NCI-H128 (cell line): ENCODE results near the gene NPPC.
"Not testable (repeated sequence)": the region's sequence is repeated elsewhere in the genome, so short reads cannot be mapped to it uniquely, and the experiment has no call there.

Experiments
- DNase-seq: peaks from one replicate; lab custom pipeline; 2025; ENCODE audit not compliant: unreplicated experiment; lab: John Stamatoyannopoulos, UW

Gene NPPC

GRCh38 chr2:231922311-231923009, 3.7 kb downstream of the NPPC start:
- DNase-seq = no peak

GRCh38 chr2:231920795-231921194, 5.4 kb downstream of the NPPC start:
- DNase-seq = no peak

- no peak for DNase-seq
Observed at GRCh38 chr2:231920366-231920765, 5.8 kb downstream of the NPPC start.

GRCh38 chr2:231919341-231920035, 6.7 kb downstream of the NPPC start:
- no peak for DNase-seq

DNA sequence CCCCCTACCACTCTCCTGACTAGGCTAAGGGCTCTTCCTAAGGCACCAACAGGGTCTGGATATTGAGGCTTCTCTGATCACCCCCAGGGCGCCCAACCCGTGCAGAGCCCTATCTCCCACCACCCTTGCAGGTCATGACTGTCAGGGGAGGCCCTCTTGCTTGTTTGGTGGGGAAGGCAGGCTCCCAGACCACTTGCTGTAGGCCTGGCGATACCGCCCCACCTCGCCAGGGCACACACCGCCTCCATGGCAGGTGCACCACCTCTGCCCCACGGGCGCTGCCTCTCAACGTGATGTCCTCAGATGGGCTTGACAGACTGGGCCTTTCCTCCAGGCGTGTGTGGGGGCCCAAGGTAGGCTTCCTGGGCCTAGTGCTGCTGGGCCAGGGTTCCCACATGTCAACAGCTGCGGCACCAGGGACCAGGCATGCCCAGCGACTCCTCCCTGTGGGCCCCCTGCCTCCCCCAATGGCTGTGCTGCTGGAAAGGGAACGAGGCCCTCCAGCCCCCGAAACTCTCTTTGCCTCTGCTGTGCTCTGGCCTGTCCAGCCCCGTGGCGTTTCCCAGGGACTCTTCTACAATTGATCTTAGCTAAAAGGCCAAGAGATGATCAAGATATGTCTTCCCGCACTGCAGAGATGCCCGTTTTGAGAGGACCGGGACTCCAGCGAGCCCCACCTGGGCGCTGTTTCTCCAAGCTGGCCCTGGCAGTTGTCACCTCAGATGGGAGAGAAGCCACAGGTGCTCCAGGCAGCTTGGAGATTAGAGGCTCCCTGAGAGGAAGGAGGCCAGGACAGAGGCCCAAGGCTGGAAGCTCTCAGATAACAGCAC, 7.5 kb downstream of the NPPC start:
- no peak for DNase-seq

GRCh38 chr2:231917280-231918066, 8.7 kb downstream of the NPPC start:
- no peak for DNase-seq

DNA sequence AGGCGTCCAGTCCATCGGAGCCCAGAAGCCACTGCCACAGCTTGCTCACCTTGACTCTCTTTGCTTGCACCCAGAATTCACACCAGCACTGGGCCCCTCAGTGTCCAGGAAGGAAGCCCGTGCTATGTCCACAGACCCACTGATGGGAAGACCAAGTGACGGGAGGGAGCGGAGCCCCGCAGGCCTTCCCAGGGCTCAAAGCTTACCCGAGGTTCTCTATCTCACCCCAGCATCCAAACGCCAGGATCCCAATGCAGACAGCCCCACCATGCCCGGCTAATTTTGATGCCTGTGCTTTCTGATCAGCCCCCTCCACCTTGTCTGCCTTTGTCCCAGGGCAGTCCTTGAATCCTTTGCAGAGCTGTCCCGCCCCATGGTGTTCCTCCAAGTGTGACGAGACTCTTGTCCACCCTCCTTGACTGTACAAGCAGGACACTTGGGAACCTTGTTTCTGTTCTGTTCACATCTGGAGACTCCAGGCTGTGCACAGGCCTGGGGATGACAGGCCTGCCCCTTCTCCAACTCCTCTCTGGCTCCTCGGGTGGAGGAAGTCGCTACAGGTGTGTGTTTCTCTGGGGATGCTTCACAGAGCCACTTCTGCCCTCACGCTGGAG, 12.0 kb downstream of the NPPC start:
- DNase-seq = no peak

DNA sequence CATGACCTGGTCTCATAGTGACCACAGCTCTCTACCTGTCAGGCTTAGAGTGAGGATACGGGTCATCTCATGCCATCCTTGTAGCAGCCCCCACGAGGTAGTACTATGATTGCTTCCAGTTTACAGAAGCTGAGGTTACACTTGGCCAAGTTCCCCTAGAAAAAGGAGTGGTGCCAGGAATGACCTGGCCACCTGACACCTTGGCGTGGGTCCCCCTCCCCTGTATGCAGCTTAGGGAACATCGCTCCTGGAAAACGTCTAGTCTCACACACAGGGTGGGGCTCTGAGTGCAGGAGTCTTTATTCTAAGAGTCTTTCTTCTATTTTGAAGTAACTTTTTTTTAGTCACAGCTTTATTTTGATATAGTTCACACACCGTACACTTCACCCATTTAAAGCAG, 14.8 kb downstream of the NPPC start:
- DNase-seq = no peak

DNA sequence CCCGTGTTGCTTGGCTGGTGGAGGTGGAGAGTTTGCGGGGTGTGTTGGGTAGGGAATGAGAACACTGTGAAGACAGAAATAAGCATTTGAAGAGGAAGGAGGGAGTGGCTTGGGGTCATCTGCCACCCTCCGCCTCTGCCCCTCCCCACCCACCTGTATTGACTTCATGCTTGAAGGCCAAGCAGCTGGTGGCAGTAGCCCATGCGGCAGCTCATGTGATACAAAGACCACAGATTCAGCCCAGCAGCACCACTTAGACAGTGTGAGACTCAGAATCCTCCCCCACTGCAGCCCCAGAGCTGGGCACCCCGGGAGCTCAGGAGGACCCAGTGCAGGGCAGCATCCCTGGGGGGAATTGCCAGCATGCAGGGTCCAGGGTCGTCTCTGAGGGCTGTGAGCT, 15.4 kb downstream of the NPPC start:
- DNase-seq = no peak

DNA sequence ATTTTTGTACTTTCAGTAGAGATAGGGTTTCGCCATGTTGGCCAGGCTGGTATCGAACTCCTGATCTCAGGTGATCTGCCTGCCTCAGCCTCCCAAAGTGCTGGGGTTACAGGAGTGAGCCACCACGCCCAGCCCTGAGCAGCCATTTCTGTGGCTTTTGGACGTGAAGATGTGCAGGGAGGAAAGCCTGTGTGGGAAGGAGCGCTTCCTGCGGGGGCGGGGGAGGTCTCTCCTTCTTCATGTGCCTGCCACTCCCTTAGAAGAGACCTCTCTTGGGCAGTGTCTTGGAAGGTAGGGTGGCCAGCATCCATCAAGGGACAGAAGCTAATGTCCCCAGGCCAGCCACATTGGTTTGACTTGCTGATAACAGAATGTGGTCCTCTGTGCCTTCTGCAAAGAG, 16.0 kb downstream of the NPPC start:
- DNase-seq = not testable (repeated sequence)

DNA sequence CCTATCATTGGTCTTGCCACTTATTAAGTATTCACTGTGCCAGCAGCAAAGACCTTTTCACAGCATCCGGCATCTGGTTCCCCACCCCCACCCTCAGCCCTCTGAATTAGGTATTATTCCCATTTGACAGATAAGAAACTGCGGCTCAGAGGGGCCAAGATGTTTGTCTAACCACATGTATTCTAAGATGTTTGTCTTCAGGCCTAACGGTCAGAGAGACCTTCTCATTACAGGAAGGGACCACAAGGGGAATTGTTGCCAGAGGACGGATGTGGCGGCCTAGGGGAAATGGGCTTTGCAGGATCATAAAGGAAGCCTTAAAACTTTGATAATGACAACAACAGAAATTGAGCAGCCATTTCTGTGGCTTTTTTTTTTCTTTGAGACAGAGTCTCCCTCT, 16.6 kb downstream of the NPPC start:
- no peak for DNase-seq

- DNase-seq = no peak
Observed at GRCh38 chr2:231908584-231908983, 17.6 kb downstream of the NPPC start.

GRCh38 chr2:231907765-231908164, 18.4 kb downstream of the NPPC start:
- DNase-seq = no peak

- DNase-seq = no peak
Observed at GRCh38 chr2:231905026-231905425, 21.2 kb downstream of the NPPC start.

- no peak for DNase-seq
Observed at GRCh38 chr2:231904161-231904611, 22.0 kb downstream of the NPPC start.

DNA sequence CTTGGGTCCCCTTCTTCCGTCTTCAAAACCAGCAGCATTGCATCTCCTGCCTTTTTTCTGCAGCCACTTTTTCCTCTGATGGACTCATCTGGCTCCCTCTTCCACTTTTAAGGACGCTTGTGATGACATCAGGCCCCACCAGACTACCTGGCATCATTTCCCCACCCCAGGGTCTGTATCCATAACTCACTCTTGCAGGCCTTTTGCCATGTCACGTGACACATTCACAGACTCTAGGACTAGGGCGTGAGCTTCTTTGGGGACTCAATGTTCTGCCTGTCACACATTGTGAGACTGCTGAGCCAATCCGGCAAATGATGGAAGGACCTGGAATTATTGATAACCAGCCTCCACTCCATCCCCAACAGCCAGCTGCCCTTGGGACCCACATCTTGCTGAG, 23.6 kb downstream of the NPPC start:
- no peak for DNase-seq

- no peak for DNase-seq
Observed at GRCh38 chr2:231900972-231901371, 25.2 kb downstream of the NPPC start.

GRCh38 chr2:231900486-231900942, 25.7 kb downstream of the NPPC start:
- DNase-seq = no peak

DNA sequence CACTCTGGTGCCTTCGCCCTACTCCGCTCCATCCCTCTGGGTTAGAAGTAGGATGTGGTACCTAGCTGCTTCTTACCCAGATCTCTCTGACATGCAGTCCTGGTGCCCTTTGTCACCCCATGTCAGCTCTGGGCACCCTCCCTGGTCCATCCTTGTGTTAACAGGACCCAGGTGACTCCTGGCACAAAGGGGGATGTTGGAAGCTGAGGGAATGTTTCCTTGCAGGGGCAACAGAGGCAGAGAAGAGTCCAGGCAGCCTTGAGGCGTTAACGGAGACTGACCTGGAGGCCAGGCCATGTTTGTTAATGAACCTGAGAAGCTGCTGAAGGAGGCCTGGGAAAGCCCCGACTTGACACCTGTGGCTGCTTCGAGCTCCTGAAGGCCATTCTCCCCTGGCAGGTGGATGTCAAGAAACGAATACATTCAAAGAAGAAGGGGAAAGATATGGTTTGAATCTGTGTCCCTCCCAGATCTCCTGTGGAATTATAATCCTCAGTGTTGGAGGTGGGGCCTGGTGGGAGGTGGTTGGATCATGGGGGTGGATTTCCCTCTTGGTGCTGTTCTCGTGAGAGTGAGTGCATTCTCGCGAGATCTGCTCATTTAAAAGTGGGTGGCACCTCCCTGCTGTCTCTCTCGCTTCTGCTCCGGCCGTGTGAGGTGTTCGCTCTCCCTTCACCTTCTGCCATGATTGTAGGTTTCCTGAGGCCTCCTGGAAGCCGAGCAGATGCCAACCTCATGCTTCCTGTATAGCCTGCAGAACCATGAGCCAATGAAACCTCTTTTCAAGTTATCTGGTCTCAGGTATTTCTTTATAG, 31.4 kb downstream of the NPPC start:
- DNase-seq = no peak

DNA sequence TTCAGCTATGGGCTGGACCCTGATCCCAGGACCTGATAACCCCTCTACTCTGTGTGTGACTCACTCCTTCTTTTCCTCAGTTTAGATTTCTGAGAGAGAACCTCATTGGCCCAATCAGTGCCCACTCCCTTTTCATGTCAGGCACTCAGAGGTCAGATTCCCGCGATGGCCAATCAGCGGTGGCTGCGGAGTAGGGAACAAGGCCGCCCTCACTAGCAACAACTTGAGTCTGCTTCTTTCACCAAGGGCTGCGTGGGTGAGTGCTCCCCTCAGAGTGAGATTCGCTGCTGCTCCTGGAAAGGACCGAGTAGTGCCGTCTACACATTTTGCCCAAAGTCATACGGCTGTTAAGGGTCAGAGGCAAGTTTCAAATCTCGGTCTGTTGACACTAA, 34.7 kb downstream of the NPPC start:
- DNase-seq = no peak
